Peyer's patch (tissue), 4 donors: ENCODE results near the gene GALNT9. TPM values are rescaled to one million over a fixed set of nuclear protein-coding genes. Genes with fewer than 3 reads are reported as not detected.

Source experiments
- DNase-seq, 3 donors: peaks; one replicate each; pipeline ENCODE4 v3.0.0-alpha.2; 2017 to 2019
- H3K27ac ChIP-seq, 4 donors: fragments of 200-600 bp; sonication (generic); one replicate each; pipeline ENCODE4 v1.5.1; 2016 to 2019
- H3K27me3 ChIP-seq, 2 donors: fragments of 200-600 bp; sonication (generic); one replicate each; pipeline ENCODE4 v1.5.1; 2019
- H3K36me3 ChIP-seq, 3 donors: fragments of 200-600 bp; sonication (generic); one replicate each; pipeline ENCODE4 v1.5.1; 2016 to 2019
- H3K4me1 ChIP-seq, 4 donors: fragments of 200-600 bp; sonication (generic); one replicate each; pipeline ENCODE4 v1.5.1; 2016 to 2019
- H3K4me3 ChIP-seq, 4 donors: fragments of 200-600 bp; sonication (generic); 1 replicate in 3 of 4; 2 replicates in 1 of 4; pipeline ENCODE4 v1.5.1; 2016 to 2019; ENCODE audit warnings: mild to moderate bottlenecking in 1 of 4
- H3K9me3 ChIP-seq, 4 donors: fragments of 200-600 bp; sonication (generic); one replicate each; pipeline ENCODE4 v1.5.1; 2016 to 2019; ENCODE audit warnings: mild to moderate bottlenecking in 1 of 4
- POLR2A ChIP-seq, 2 donors: fragments of 450-650 bp; IDR thresholded peaks; one replicate each; pipeline ENCODE4 v1.5.1; 2017; ENCODE audit warnings: antibody characterized with exemption in 2 of 2, mild to moderate bottlenecking in 2 of 2, moderate library complexity in 2 of 2
- total RNA-seq, 4 donors: library from RNA; depleted of rRNA; stranded (reverse); fragments of >200 nt; gene quantifications; one replicate each; pipeline ENCODE4 v1.1.0, GENCODE V29; 2016
- TF ChIP-seq, protein P1 (sequence below), 6 experiments: fragments of 450-650 bp in 4 of 6; fragments of 200-600 bp in 2 of 6; sonication (generic) in 1 of 6; IDR thresholded peaks; one replicate each; pipeline ENCODE4 v1.5.1; 2017 to 2019; ENCODE audit warnings: antibody characterized with exemption in 6 of 6, mild to moderate bottlenecking in 3 of 6, moderate library complexity in 1 of 6

The GALNT9 gene
- total RNA-seq, 4 donors from 2014 or later, result not detected

DNA sequence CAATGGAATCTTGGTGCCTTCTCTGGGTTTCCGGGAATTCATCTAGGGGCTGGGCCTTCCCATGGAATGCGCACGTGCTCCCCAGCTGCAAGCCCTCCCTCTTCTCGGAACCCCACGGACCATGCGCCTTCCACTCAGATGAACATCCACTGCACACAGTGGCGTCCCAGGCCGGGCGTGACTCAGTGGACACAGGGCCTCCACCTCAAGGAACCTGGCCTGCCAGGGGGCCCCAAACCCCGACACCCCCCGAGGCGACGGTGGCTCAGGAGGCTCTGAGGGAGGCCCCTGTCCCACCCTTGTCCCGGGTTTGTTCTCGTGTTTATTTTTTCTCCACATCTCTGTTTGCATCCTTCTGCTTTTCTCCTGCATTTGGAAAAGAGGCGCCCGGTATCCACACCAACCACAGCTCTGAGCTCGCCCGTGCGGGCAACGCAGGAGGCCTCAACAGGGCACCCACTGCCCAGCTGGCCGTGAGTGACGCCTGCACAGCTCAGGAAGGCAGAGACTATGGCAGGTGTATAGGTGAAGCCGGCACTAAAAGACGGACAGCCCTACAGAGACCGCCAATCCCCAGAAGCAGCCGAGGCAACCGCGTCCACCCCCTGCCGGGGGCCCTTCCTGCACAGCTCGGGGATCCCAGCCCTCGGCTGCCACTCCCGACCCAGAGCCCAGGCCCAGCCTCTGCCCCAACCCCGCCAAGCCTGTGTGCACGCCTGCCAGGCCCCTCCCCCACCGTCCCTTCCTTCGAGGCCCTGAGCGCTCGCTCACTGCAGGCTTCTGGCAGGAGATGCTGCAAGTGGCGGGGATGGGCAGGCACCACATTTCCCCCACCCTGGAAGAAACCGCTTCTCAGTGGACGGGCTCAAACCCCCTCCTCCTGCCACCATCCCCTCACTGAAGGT, 23.8 kb upstream of the GALNT9 start:
- Histone ChIP-seq H3K27me3 (no peaks in the 10 kb centered on the region), H3K36me3 (no peaks in the 10 kb centered on the region), H3K27ac (no peak overlapping the region), H3K4me1 (peaks cover 0 to 8% (median 0%) of the 10 kb centered on the region in 4 donors), H3K4me3 (no peak overlapping the region), H3K9me3 (no peaks in the 10 kb centered on the region)
- TF ChIP-seq POLR2A (IDR thresholded peaks at IDR 0.05), result no peak
- TF ChIP-seq, protein P1, sequence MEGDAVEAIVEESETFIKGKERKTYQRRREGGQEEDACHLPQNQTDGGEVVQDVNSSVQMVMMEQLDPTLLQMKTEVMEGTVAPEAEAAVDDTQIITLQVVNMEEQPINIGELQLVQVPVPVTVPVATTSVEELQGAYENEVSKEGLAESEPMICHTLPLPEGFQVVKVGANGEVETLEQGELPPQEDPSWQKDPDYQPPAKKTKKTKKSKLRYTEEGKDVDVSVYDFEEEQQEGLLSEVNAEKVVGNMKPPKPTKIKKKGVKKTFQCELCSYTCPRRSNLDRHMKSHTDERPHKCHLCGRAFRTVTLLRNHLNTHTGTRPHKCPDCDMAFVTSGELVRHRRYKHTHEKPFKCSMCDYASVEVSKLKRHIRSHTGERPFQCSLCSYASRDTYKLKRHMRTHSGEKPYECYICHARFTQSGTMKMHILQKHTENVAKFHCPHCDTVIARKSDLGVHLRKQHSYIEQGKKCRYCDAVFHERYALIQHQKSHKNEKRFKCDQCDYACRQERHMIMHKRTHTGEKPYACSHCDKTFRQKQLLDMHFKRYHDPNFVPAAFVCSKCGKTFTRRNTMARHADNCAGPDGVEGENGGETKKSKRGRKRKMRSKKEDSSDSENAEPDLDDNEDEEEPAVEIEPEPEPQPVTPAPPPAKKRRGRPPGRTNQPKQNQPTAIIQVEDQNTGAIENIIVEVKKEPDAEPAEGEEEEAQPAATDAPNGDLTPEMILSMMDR (IDR thresholded peaks at IDR 0.05), result no peak
- DNase-seq, result no peak

DNA sequence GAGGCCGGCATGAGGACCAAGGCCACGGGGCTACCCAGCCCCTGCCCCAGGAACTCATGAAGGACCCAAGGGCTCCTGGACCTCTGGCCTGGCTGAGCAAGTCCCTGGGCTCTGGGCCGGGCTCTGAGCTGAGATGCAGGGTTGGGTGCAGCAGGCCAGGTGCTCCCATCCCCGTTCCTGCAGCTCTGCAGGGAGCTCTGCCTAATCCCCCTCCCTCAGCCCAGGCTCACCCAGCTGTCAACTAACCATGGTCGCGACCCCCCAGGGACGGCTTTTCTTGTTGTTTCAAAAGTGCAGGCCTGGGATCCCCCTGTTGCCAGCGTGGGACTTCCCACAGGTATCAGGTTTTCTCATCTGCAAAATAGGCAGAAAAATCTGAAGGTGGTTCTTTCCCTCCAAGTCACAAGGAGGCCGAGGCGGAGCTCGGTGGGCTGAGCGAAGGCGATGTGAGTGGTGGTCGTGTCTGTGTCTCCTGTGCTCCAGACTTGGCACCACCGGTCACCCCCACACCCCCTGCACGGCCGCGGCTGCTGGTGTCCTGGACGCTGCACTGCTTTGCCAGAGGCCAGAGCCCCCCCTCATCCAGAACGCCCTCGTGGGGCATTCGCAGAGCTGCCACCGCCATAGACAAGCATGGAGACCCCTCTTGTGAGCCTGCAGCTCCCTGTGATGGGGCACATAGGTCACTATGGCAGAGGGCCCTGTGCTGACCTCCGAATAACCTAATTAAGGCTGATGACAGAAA, 22.5 kb upstream of the GALNT9 start:
- TF ChIP-seq, protein P1 (IDR thresholded peaks at IDR 0.05), result no peak
- TF ChIP-seq POLR2A (IDR thresholded peaks at IDR 0.05), result no peak
- no peak for DNase-seq
- Histone ChIP-seq H3K36me3 (no peaks in the 10 kb centered on the region), H3K27me3 (no peaks in the 10 kb centered on the region), H3K4me1 (peaks cover 0 to 3% (median 0%) of the 10 kb centered on the region in 4 donors), H3K27ac (no peak overlapping the region), H3K4me3 (no peak overlapping the region), H3K9me3 (no peaks in the 10 kb centered on the region)

DNA sequence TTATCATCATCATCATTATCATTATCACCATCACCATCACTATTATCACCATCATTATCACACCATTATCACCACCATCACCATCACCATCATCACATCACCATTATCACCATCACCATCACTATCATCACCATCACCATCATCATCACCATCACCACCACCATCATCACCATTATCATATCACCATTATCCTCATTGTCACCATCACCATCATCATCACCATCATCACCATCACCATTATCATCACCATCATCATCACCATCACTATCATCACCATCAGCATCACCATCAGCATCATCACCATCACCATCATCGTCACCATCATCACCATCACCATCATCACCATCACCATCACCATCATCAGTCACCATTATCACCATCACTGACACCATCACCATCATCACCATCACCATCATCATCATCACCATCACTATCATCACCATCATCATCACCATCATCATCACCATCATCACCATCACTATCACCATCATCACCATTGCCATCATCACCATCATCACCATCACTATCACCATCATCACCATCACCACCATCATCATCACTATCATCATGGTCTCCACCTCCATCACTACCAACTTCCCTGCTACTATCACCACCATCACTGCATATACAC, 20.2 kb upstream of the GALNT9 start:
- H3K4me3 ChIP-seq, result no peak overlapping the region
- TF ChIP-seq POLR2A (IDR thresholded peaks at IDR 0.05), result no peak
- H3K27me3 ChIP-seq, result no peaks in the 10 kb centered on the region
- no peaks in the 10 kb centered on the region for H3K9me3 ChIP-seq
- no peak for DNase-seq
- no peak overlapping the region for H3K27ac ChIP-seq
- H3K4me1 ChIP-seq, result no peaks in the 10 kb centered on the region
- no peaks in the 10 kb centered on the region for H3K36me3 ChIP-seq

DNA sequence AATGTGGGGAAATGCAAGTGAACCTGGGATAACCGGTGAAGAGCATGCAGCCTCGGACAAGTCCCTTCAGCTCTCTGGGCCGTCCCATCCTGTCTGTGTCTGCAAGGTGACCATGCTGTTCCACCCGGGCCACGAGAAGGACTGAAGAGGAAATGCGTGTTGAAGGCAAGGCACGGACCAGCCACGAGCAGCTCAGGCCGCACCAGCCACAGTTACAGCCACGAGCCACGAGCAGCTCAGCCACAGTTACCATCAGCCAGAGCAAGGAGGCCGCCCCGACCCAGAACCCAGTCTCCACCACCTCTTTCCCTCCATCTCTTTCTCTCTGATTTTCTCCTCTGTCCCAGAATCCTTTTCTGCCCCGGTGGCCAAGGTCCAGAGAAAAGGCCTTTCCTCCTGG, 18.8 kb upstream of the GALNT9 start:
- Histone ChIP-seq H3K27me3 (no peaks in the 10 kb centered on the region), H3K36me3 (no peaks in the 10 kb centered on the region)
- DNase-seq, result no peak

DNA sequence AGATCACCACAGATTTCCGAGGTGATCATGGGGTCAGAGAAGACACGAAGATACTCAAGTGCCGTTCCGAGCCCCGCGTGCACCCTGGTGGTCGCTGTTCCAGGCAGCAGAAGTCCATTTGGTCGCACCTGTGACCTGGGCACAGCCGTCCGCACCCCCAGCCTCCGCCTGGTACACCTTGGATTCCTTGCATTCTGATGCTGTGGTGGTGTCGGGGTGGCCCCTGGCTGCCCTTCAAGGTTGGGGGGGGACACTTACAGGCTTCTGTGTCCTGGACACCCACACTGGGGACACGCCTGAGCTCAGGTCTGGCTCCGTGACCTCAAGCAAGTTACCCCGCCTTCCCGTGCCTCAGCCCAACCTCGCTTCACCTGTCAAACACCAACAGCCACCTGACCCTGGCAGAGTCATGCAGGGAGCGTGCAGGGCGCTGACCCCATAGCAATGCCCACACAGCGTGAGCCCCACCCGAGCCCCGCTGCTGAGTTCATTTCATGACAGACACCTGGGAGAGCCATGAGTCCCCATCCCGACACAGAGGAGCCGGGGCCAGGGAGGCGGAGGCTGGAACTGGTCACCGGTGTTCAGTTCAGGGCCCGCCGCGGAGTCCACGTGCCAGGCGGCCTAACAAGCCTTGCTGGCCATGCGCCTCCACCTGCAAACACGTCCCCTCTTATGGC, 17.9 kb upstream of the GALNT9 start:
- no peak for TF ChIP-seq POLR2A (IDR thresholded peaks at IDR 0.05)
- TF ChIP-seq, protein P1 (IDR thresholded peaks at IDR 0.05), result no peak
- Histone ChIP-seq H3K27ac (no peak overlapping the region), H3K27me3 (no peaks in the 10 kb centered on the region)

More for the DNA sequence above, 18.8 kb upstream of the GALNT9 start:
- Histone ChIP-seq H3K4me3 (no peak overlapping the region), H3K4me1 (no peaks in the 10 kb centered on the region), H3K9me3 (no peaks in the 10 kb centered on the region), H3K27ac (no peak overlapping the region)
- TF ChIP-seq, protein P1 (IDR thresholded peaks at IDR 0.05), result no peak
- TF ChIP-seq POLR2A (IDR thresholded peaks at IDR 0.05), result no peak

More for the DNA sequence above, 17.9 kb upstream of the GALNT9 start:
- no peak for DNase-seq
- Histone ChIP-seq H3K36me3 (no peaks in the 10 kb centered on the region), H3K4me1 (no peaks in the 10 kb centered on the region), H3K4me3 (no peak overlapping the region), H3K9me3 (no peaks in the 10 kb centered on the region)
